HepG2 (cell line): ENCODE measurements around the gene C10orf67. TPM values are rescaled to one million over a fixed set of nuclear protein-coding genes. Genes with fewer than 3 reads are reported as not detected.

Experiments
- ATAC-seq: fragments of 200-7000 bp; cut with Tn5 transposase; 3 replicates; pipeline ENCODE4 v1.9.1; 2020; ENCODE audit warnings: mild to moderate bottlenecking, moderate library complexity
- BruUV-seq: library from RNA; stranded (reverse); fragments of 400-500 nt; replicated peaks from 2 replicates; lab custom pipeline; 2021; lab: Mats Ljungman, UMichigan
- CTCF ChIA-PET: fragments of 300-600 bp; formaldehyde crosslinking; extraction: SDS; loops from one replicate; lab custom pipeline; 2021; ENCODE audit warnings: low total read pairs, inconsistent platforms, low intra/inter-chr PET ratio; lab: Yijun Ruan, JAX
- POLR2A ChIA-PET: fragments of 350-600 bp; sonication (Branson Sonifier 250); formaldehyde crosslinking; loops from one replicate; lab custom pipeline; 2020; ENCODE audit warnings: antibody characterized with exemption, inconsistent platforms; lab: Yijun Ruan, JAX
- DNase-seq: peaks from one replicate; pipeline ENCODE4 v3.0.0-alpha.2; 2015; ENCODE audit warnings: low spot score
- FAIRE-seq: peaks from 3 replicates; lab custom pipeline; 2011; peaks lifted over from hg19 to GRCh38; lab: Jason Lieb, UNC
- H2AFZ ChIP-seq: one replicate; pipeline ENCODE4 v1.6.1; 2011; ENCODE audit warnings: low read length, inconsistent platforms
- H3K27ac ChIP-seq: fragments of 300-600 bp; 3 replicates; pipeline ENCODE4 v1.8.0; 2011; ENCODE audit warnings: mixed run types, mild to moderate bottlenecking, mixed read lengths, low read length, inconsistent platforms; ENCODE audit not compliant: insufficient read depth; ENCODE audit errors: extremely low read length
- H3K27me3 ChIP-seq, 2 experiments: fragments of 200-600 bp in 1 of 2; 2 replicates in 1 of 2; 3 replicates in 1 of 2; pipeline versions ENCODE4 v1.6.0 to v1.8.0; 2011; ENCODE audit warnings: low read length in 2 of 2, mild to moderate bottlenecking in 2 of 2, moderate library complexity in 2 of 2, inconsistent platforms in 1 of 2; ENCODE audit not compliant: insufficient read depth in 2 of 2, control insufficient read depth in 1 of 2
- H3K36me3 ChIP-seq, 2 experiments: fragments of 200-600 bp in 1 of 2; replicated peaks in 1 of 2; 2 replicates in 1 of 2; 3 replicates in 1 of 2; pipeline versions ENCODE4 v1.5.1 to v1.8.0; 2011; ENCODE audit warnings: low read length in 2 of 2, inconsistent platforms in 1 of 2; ENCODE audit not compliant: insufficient read depth in 2 of 2, control insufficient read depth in 1 of 2
- H3K4me1 ChIP-seq: 2 replicates; pipeline ENCODE4 v1.5.1; 2012; ENCODE audit warnings: low read length, inconsistent platforms; ENCODE audit not compliant: insufficient read depth
- H3K4me2 ChIP-seq: 2 replicates; pipeline ENCODE4 v1.6.0; 2011; ENCODE audit warnings: low read depth, low read length, inconsistent platforms
- H3K4me3 ChIP-seq, 3 experiments: fragments of 200-600 bp in 1 of 3; sonication (generic), shearing (Covaris generic) in 1 of 3; replicated peaks in 1 of 3; 2 replicates each; pipeline ENCODE4 v1.5.1; 2011 to 2016; ENCODE audit warnings: low read length in 3 of 3, inconsistent platforms in 2 of 3, low read depth in 2 of 3, mild to moderate bottlenecking in 2 of 3, control low read depth in 1 of 3, mixed read lengths in 1 of 3; ENCODE audit not compliant: insufficient read depth in 1 of 3
- H3K79me2 ChIP-seq: one replicate; pipeline ENCODE4 v1.6.1; 2011; ENCODE audit warnings: low read length, inconsistent platforms; ENCODE audit not compliant: insufficient read depth
- H3K9ac ChIP-seq: 2 replicates; pipeline ENCODE4 v1.6.0; 2011; ENCODE audit warnings: mild to moderate bottlenecking, low read depth, low read length, inconsistent platforms; ENCODE audit not compliant: insufficient read depth
- H3K9me3 ChIP-seq: 2 replicates; pipeline ENCODE4 v1.5.1; 2012; ENCODE audit warnings: mild to moderate bottlenecking, low read length
- H4K20me1 ChIP-seq: 2 replicates; pipeline ENCODE4 v1.6.0; 2011; ENCODE audit warnings: inconsistent platforms, mild to moderate bottlenecking, low read length, moderate library complexity; ENCODE audit not compliant: insufficient read depth
- HMG20B ChIP-seq: conservative IDR thresholded peaks from 2 replicates; pipeline ENCODE4 v1.6.1; 2016; ENCODE audit warnings: missing genetic modification reagents, missing compliant biosample characterization
- RORA ChIP-seq: sonication (generic); formaldehyde crosslinking; IDR thresholded peaks from 2 replicates; pipeline ENCODE4 v1.5.0; 2020; ENCODE audit warnings: mild to moderate bottlenecking, missing genetic modification reagents, moderate library complexity
- SALL1 ChIP-seq: sonication (generic); formaldehyde crosslinking; IDR thresholded peaks from 2 replicates; pipeline ENCODE4 v1.8.0; 2022; ENCODE audit warnings: mild to moderate bottlenecking, missing genetic modification reagents
- ZFAT ChIP-seq: sonication (generic); formaldehyde crosslinking; conservative IDR thresholded peaks from 2 replicates; pipeline ENCODE4 v1.8.1; 2023; ENCODE audit warnings: missing genetic modification reagents, inconsistent platforms
- ZNF326 ChIP-seq: sonication (generic); formaldehyde crosslinking; IDR thresholded peaks from 2 replicates; pipeline ENCODE4 v1.4.0; 2020; ENCODE audit warnings: missing genetic modification reagents, borderline replicate concordance
- ZNF552 ChIP-seq: sonication (generic); formaldehyde crosslinking; IDR thresholded peaks from 2 replicates; pipeline ENCODE4 v1.9.0; 2022; ENCODE audit warnings: missing genetic modification reagents, mild to moderate bottlenecking, borderline replicate concordance
- WGBS: methylation state at CpG from one replicate; pipeline ENCODE4 v1.1.6; 2017; ENCODE audit warnings: low lambda C conversion rate; 5-methylcytosine and 5-hydroxymethylcytosine counted together
- in situ Hi-C: cut with HindIII; loops from 2 replicates; pipeline ENCODE4 v1.10.0; 2017; ENCODE audit warnings: low pct_unique_long_range_greater_than_20kb; ENCODE audit not compliant: extremely low pct_ligation_motif_present
- intact Hi-C: fragments of 100-400 bp; cut with micrococcal nuclease; formaldehyde crosslinking; loops from one replicate; pipeline ENCODE4 v1.10.0; 2022; ENCODE audit not compliant: unreplicated experiment
- polyA plus RNA-seq, 8 experiments: library from polyadenylated mRNA; depleted of rRNA in 3 of 8; stranded (reverse) in 7 of 8; unstranded in 1 of 8; fragments of >200 nt; fragmentation: Illumina TruSeq in 4 of 8; extraction: Trizol in 4 of 8; gene quantifications; 2 replicates each; pipeline versions ENCODE4 v1.2.1 to v1.2.3, GENCODE V29; 2011 to 2016; ENCODE audit warnings: low read depth in 4 of 8, missing spikeins in 1 of 8, mixed read lengths in 1 of 8; ENCODE audit not compliant: insufficient read depth in 1 of 8
- total RNA-seq, 5 experiments: library from RNA; depleted of rRNA; stranded (reverse); fragments of >200 nt; fragmentation: Illumina TruSeq; extraction: Trizol; gene quantifications; 2 replicates each; pipeline ENCODE4 v1.2.3, GENCODE V29; 2016; ENCODE audit warnings: low read depth in 1 of 5
- TF ChIP-seq, protein P1 (sequence below): IDR thresholded peaks from 2 replicates; pipeline ENCODE4 v1.6.1; 2018; ENCODE audit warnings: missing genetic modification reagents, mild to moderate bottlenecking, missing compliant biosample characterization

The C10orf67 gene
- total and polyA plus RNA-seq, 2 of the 13 experiments (the other 11 are each of a cell fraction or from before 2014, with no cell fraction given), result not detected

DNA sequence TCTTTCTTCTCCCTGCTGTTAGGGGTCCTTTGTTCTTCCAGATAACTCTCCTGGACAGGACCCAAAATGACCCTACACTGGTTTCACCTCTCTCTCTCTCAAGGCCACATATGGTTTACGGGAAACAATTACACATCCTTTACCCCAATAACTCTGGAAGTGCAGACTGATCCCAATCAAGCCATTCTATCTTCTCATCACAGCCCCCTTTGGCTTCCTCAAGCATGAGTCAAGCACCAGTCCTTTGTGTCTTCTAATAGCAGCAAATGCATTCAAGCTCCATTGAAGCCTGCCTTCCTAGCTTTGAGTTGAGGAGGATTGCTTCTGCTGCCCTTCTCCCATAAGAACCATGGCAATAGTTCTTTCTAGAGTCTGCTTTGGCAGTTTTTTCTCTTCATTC is 20.2 kb downstream of the C10orf67 start:
- no peak for DNase-seq
- no peak for FAIRE-seq
- no TSS peak for BruUV-seq
- ATAC-seq, result no peak
- no peak overlapping the region for H3K27ac ChIP-seq
- no peak overlapping the region for H2AFZ ChIP-seq
- no peak overlapping the region for H3K9ac ChIP-seq
- no peaks in the 10 kb centered on the region for H3K9me3 ChIP-seq
- POLR2A ChIA-PET, result no interaction called here
- no peaks in the 10 kb centered on the region for H3K4me1 ChIP-seq
- CTCF ChIA-PET, result no interaction called here
- in situ Hi-C loops (no loop called here), intact Hi-C loops (no loop called here)
- H3K4me3 ChIP-seq, result no peak overlapping the region
- no peaks in the 10 kb centered on the region for H3K79me2 ChIP-seq
- no peak overlapping the region for H3K4me2 ChIP-seq
- no peaks in the 10 kb centered on the region for H3K36me3 ChIP-seq
- H3K27me3 ChIP-seq, result no peaks in the 10 kb centered on the region; a peak in 1 of 5 replicates
- WGBS, result 0% methylated on average over 1 of the region's 1 CpG
- H4K20me1 ChIP-seq, result no peaks in the 10 kb centered on the region
- no peak for TF ChIP-seq ZNF326 (CRISPR knock-in tag)
- no peak for TF ChIP-seq ZNF552 (CRISPR knock-in tag)
- TF ChIP-seq ZFAT (CRISPR knock-in tag), result no peak
- TF ChIP-seq RORA (CRISPR knock-in tag), result no peak
- TF ChIP-seq HMG20B (CRISPR knock-in tag), result no peak
- TF ChIP-seq, all 625 proteins: peak for 0

- ATAC-seq (no peak), FAIRE-seq (no peak), DNase-seq (no peak)
- H3K4me1 ChIP-seq, result no peaks in the 10 kb centered on the region
- H2AFZ ChIP-seq, result no peak overlapping the region
- H3K9ac ChIP-seq, result no peak overlapping the region
- no peaks in the 10 kb centered on the region for H3K9me3 ChIP-seq
- no peaks in the 10 kb centered on the region; a peak in 1 of 5 replicates for H3K27me3 ChIP-seq
- intact Hi-C loops (no loop called here), in situ Hi-C loops (no loop called here)
- no peaks in the 10 kb centered on the region for H3K79me2 ChIP-seq
- CTCF ChIA-PET, result no interaction called here
- H3K4me2 ChIP-seq, result no peak overlapping the region
- POLR2A ChIA-PET, result no interaction called here
- no peaks in the 10 kb centered on the region for H4K20me1 ChIP-seq
- 0% methylated on average over 1 of the region's 1 CpG for WGBS
- no TSS peak for BruUV-seq
- no peaks in the 10 kb centered on the region for H3K36me3 ChIP-seq
- no peak overlapping the region for H3K4me3 ChIP-seq
- TF ChIP-seq, protein P1, sequence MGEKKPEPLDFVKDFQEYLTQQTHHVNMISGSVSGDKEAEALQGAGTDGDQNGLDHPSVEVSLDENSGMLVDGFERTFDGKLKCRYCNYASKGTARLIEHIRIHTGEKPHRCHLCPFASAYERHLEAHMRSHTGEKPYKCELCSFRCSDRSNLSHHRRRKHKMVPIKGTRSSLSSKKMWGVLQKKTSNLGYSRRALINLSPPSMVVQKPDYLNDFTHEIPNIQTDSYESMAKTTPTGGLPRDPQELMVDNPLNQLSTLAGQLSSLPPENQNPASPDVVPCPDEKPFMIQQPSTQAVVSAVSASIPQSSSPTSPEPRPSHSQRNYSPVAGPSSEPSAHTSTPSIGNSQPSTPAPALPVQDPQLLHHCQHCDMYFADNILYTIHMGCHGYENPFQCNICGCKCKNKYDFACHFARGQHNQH, result no peak
- TF ChIP-seq SALL1 (CRISPR knock-in tag), result no peak
- TF ChIP-seq, all 625 proteins: peak for 0
- no peak overlapping the region for H3K27ac ChIP-seq
These were observed 22.5 kb downstream of the C10orf67 start for GRCh38 chr10:23322082-23322481.
